ENCODE measurements around the gene COA8.

The COA8 gene

GRCh38 chr14:103594265-103594664, 31.5 kb downstream of the COA8 start:
- Histone ChIP-seq H3K79me2 (ENCODE audit: insufficient read depth, low read depth) (no peaks in the 10 kb centered on the region), H2AFZ (ENCODE audit: low read depth) (no peak overlapping the region), H4K20me1 (ENCODE audit: insufficient read depth) (no peaks in the 10 kb centered on the region), H3K4me3 (IDR thresholded peaks at IDR 0.05; ENCODE audit: insufficient read depth, low read depth, low read length) (no peak overlapping the region), H3K27me3 (ENCODE audit: insufficient read depth, low read depth) (no peaks in the 10 kb centered on the region), H3K9ac (no peak overlapping the region), H3K27ac (no peak overlapping the region), H3K4me2 (no peak overlapping the region), H3K36me3 (ENCODE audit: insufficient read depth) (no peaks in the 10 kb centered on the region), H3K4me1 (ENCODE audit: low read depth, poor library complexity, severe bottlenecking) (no peaks in the 10 kb centered on the region)
- TF ChIP-seq CTCF (conservative IDR thresholded peaks at IDR 0.05; ENCODE audit: low read depth, low read length) = no peak

GRCh38 chr14:103597623-103598377, 35.0 kb downstream of the COA8 start:
- Histone ChIP-seq H3K4me3 (IDR thresholded peaks at IDR 0.05; ENCODE audit: insufficient read depth, low read depth, low read length) (no peak overlapping the region), H4K20me1 (ENCODE audit: insufficient read depth) (no peaks in the 10 kb centered on the region), H3K4me2 (no peak overlapping the region), H3K4me1 (ENCODE audit: low read depth, poor library complexity, severe bottlenecking) (no peaks in the 10 kb centered on the region), H3K27ac (no peak overlapping the region), H2AFZ (ENCODE audit: low read depth) (no peak overlapping the region), H3K9ac (no peak overlapping the region), H3K79me2 (ENCODE audit: insufficient read depth, low read depth) (no peaks in the 10 kb centered on the region), H3K27me3 (ENCODE audit: insufficient read depth, low read depth) (no peaks in the 10 kb centered on the region), H3K36me3 (ENCODE audit: insufficient read depth) (no peaks in the 10 kb centered on the region)
- no peak for TF ChIP-seq CTCF (conservative IDR thresholded peaks at IDR 0.05; ENCODE audit: low read depth, low read length)

GRCh38 chr14:103600503-103600902, 37.7 kb downstream of the COA8 start:
- Histone ChIP-seq H3K79me2 (ENCODE audit: insufficient read depth, low read depth) (no peaks in the 10 kb centered on the region), H3K4me3 (IDR thresholded peaks at IDR 0.05; ENCODE audit: insufficient read depth, low read depth, low read length) (no peak overlapping the region), H3K9ac (no peak overlapping the region), H3K27ac (no peak overlapping the region), H2AFZ (ENCODE audit: low read depth) (no peak overlapping the region), H3K36me3 (ENCODE audit: insufficient read depth) (no peaks in the 10 kb centered on the region), H3K27me3 (ENCODE audit: insufficient read depth, low read depth) (no peaks in the 10 kb centered on the region), H3K4me1 (ENCODE audit: low read depth, poor library complexity, severe bottlenecking) (peaks cover 2% of the 10 kb centered on the region), H4K20me1 (ENCODE audit: insufficient read depth) (no peaks in the 10 kb centered on the region), H3K4me2 (no peak overlapping the region)
- TF ChIP-seq CTCF (conservative IDR thresholded peaks at IDR 0.05; ENCODE audit: low read depth, low read length) = no peak

GRCh38 chr14:103604620-103605019, 41.9 kb downstream of the COA8 start:
- no peak overlapping the region for H3K4me3 ChIP-seq (IDR thresholded peaks at IDR 0.05; ENCODE audit: insufficient read depth, low read depth, low read length)
- TF ChIP-seq CTCF (conservative IDR thresholded peaks at IDR 0.05; ENCODE audit: low read depth, low read length) = no peak
- peaks cover 23% of the 10 kb centered on the region for H3K4me1 ChIP-seq (ENCODE audit: low read depth, poor library complexity, severe bottlenecking)
- no peak overlapping the region for H3K27ac ChIP-seq
- no peaks in the 10 kb centered on the region for H3K27me3 ChIP-seq (ENCODE audit: insufficient read depth, low read depth)
- H3K9ac ChIP-seq = no peak overlapping the region
- no peaks in the 10 kb centered on the region for H4K20me1 ChIP-seq (ENCODE audit: insufficient read depth)
- H2AFZ ChIP-seq (ENCODE audit: low read depth) = no peak overlapping the region
- no peaks in the 10 kb centered on the region for H3K79me2 ChIP-seq (ENCODE audit: insufficient read depth, low read depth)
- H3K4me2 ChIP-seq = no peak overlapping the region
- H3K36me3 ChIP-seq (ENCODE audit: insufficient read depth) = no peaks in the 10 kb centered on the region
